DMS 273 (cell line): Measurements from ENCODE around the gene ZNF747.

Source experiments
- DNase-seq: peaks from one replicate; lab custom pipeline; 2025; ENCODE audit not compliant: unreplicated experiment; lab: John Stamatoyannopoulos, UW

Gene ZNF747

DNA sequence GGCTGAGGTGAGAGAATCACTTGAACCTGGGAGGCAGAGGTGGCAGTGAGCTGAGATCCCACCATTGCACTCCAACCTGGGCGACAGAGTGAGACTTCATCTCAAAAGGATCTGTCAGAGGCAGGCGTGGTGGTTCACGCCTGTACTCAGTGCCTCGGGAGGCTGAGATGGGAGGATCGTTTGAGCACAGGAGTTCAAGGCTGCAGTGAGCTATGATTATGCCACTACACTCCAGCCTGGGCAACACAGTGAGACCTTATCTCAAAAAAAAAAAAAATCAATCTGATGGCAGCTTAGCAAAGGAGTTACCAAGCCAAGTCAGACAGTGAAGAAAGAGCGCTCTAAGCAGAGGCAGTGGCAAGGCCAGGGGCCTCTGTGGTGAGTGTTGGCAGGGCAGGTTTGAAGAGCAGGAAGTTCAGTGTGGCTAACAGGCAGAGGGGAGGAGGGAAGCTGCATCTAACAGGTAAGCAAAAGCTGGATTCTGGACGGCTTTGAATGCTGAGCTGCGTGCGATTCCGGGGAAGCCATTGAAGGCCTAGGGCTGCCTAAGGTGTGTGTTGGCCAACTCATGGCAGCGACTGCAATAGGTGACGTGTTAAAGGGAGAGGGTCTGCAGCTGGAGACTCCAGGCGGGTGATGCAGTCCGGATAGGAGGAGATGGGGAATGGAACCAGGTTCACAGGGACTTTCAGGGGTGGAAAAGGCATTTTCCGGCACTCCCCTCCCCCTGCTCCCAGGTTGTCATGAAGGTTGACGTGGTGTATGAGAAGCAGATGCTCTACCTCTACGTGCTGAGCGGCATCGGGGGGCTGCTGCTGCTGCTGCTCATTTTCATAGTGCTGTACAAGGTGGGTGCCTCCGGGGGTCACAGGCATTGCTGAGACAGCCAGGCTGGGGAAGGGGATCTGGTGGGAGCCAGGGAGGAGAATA, 15.3 kb downstream of the ZNF747 start:
- no peak for DNase-seq

DNA sequence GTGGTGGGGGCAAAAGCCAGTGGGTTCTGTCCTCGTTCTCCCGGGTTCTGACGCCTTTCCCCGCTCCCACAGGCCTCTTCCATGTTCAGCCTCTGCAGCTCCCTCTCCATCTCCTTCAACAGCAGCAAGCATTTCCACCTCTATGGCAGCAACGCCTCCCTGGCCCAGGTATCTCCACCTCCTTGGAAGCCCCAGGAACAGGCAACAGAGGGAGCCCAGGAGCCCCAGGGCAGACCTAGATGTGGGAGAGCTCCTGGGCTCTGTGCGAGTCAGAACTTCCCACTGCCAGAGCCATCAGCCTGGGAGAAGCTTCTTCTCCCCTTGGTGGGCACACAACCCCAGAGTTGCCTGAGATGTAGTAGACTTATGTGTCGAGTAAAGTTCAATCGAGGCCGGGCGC, 16.1 kb downstream of the ZNF747 start:
- no peak for DNase-seq

DNA sequence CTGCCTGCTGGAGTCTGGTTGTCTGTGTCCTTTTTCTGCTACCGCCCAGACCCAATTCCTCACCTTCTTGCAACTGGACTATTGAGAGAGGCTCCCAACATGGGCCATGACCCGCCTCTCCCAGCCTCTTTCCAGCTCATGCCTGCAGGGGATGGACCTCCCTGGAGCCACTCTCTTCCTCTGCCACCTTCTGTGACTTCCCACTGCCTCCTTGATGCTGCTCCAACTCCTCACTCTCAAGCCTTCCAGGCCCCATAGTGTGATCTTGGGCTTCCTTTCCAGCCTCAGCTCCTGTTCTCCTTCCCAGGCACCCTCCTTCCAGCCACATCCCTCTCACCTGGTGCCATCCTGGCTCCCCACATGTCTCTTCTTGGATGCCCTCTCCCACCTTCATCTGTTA, 19.4 kb downstream of the ZNF747 start:
- no peak for DNase-seq

DNA sequence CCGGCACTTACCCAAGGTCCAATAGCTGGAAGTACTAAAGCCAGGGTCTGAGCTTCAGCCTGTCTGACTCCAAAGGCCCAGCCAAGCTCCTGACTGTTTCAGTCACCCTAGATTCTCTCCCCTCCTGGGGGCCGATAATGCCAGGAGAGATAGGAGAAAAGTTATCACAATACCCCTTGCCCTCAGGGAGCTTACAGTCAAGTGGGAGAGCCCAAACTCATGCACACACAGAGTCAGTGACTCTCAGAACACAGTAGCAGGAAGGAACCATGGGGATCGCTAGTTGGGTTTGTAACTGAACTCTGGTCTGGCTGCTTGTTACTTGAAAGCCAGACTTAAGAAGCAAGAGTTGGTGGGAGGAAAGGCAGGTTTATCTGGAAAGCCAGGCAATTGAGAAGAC, 23.1 kb downstream of the ZNF747 start:
- no peak for DNase-seq

DNA sequence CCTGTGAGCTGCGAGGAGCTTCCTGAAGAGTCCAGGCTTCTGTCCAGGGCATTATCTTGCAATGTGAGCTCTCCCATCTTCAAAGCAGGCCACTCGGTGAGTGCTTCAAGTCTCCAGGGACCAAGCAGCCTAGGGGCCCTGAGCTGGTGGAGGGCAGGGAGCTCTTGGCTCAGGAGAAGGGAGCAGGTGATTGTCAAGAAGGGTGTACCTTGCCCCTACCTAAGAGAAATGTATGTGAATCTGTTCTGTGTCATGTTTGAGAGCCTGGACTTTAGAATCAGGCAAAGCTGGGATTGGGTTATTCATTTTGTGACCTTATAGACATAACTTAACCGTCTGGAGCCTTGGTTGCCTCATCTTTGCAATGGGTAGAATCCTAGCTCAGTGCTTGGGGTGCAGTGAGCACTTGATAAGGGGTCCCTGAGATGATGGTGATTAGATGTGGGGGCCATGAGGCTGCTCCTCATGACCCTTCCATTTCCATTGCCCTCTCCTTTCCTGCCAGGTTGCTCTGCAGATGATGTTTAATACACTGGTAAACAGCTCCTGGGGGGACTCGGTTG, 24.2 kb downstream of the ZNF747 start:
- no peak for DNase-seq

DNA sequence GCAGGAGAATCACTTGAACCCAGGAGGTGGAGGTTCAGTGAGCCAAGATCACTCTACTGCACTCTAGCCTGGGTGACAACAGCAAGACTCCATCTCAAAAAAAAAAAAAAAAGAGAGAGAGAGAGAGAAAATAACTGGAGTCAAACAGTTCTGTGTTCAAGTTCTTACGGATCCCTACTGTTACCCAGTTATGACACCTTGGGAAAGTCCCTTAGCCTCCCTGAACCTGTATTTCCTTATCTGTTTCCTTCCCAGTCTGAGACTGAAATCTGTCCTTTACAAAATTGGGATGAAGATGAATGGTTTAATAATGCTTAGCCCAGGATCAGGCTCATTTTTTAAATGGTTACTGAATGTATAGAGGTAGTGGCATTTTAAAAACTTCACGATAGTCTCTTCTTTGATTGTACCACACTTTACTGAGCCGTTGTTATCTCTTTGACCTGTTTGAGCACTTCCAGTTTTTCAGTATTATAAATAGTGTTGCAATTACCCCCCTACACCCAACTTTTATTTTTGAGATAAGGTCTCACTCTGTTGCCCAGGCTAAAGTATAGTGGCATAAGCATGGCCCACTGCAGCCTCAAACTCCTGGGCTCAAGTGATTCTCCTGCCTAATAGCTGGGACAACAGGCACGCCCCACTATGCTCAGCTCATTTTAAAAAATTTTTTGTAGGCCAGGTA, 25.4 kb downstream of the ZNF747 start:
- no peak for DNase-seq

DNA sequence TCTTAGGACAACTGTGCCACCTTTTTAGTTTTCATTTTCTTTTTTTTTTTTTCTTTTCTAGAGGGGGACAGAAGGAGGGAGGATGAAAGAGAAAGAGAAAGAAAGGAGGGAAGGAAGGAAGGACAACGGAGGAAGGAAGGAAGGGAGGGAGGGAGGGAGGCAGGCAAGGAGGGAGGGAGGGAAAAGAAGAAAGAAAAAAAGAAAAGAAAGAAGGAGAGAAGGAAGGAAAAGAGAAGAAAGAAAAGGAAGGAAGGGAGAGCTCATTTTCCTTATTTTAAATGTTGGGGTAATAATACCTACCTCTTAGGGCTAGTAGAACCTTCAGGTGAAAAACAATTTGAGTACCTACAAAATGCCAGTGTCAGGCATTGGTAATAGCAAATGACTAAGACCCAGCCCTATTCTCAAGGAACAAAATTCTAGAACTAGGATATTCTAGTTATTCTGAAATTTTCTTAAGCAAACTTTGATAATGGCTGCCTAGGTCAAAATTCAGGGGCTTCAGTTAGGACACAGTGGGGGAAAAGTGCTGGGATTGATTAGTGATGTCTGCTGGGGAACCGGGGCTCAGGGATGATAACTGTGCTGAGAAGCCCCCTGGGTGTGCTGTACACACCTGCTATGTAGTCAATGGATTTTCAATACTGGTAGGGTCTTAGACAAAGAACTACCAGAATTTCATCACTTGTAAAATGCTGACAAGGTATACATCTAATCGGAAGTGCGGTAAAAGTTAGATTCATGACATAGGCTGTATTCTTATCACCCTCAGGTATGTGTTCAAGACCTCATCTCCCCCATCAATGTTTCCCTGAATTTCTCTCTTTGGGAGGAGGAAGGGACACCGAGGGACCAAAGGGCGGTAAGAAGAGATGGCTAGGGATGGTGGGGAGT, 31.0 kb downstream of the ZNF747 start:
- DNase-seq = no peak

DNA sequence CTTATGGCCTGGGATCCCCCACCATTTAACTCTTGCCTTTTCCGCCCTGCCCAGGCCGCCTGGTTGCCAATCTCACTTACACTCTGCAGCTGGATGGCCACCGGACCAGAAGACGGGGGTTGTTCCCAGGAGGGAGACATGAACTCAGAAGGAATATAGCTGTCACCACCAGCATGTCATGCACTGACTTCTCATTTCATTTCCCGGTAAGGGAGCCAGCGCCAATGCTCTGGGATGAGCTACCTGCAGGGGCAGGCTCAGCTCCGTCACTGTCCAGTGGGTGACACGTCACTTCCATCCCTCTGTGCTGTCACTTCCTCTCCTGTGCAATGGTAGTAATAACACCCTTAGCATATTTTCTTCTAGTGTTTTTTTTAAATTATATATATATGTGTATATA, 35.4 kb downstream of the ZNF747 start:
- no peak for DNase-seq

DNA sequence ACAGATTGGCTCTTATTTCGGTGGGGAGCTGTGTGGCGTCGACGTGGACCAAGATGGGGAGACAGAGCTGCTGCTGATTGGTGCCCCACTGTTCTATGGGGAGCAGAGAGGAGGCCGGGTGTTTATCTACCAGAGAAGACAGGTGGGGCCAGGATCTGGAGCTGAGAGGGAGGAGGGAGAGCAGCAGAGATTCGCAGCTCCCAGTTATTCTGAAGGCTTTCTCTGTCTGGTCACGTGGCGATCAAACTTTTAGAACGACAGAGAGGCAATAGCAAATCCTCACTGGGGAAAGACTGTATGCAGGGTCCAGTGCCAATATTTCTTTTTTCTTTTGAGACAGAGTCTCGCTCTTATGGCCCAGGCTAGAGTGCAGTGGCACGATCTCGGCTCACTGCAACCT, 39.9 kb downstream of the ZNF747 start:
- no peak for DNase-seq

DNA sequence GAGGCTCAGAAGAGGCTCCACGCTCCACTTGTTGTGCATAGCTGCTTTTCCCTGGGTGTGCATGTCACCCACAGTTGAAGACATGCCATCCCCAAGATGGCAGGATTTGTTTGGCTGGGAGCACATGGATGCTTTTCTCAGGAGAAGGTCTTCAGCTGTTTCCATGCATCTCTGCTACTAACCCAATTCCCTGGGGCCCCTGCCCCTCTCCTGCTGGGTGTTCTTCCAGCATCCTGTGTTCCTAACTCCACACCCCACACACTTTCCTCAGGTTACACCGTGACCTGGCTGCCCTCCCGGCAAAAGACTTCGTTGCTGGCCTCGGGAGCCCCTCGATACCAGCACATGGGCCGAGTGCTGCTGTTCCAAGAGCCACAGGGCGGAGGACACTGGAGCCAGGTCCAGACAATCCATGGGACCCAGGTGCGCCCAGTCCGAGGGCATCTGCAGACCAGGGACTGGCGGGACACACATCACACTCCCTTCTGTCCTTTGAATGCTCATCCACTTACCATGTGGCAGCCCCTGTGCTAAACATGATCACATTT, 40.6 kb downstream of the ZNF747 start:
- no peak for DNase-seq

DNA sequence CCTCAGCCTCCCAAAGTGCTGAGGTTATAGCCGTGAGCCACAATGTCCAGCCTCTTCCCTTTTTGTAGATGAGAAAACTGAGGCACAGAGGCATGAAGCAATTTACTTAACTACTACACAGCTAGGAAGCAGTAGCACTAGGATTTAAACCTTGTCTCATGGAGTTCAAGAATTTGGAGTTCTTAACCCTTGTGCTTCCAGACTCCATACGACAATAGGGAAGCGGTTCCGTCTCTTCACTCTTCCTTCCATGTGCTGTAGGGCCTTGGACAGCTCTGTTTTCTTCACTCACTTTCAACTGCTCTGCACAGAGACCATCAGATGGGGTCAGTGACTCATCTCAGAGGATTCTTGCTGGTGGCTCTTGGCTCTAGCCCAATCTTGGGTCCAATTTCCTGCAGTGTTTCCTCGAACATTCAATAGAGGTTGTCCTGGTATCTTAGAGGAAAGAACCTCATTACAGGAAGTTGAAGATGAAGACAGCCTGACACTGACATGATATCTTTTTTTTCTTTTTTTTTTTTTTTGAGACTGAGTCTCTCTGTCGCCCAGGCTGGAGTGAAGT, 42.8 kb downstream of the ZNF747 start:
- DNase-seq = peak; percentile 53

DNA sequence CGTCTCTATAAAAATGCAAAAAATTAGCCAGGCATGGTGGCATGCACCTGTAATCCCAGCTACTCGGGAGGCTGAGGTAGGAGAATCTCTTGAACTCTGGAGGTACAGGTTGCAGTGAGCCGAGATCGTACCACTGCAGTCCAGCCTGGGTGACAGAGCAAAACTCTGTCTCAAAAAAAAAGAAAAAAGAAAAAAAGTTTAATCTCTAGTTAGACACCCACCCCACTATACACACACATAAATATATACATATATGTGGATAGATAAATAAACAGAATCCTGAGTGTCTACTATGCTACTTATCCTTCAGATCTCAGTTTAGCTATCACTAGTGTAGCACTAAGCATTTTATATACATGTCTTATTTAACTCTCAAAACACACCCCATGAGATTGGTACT, 43.4 kb downstream of the ZNF747 start:
- no peak for DNase-seq

DNA sequence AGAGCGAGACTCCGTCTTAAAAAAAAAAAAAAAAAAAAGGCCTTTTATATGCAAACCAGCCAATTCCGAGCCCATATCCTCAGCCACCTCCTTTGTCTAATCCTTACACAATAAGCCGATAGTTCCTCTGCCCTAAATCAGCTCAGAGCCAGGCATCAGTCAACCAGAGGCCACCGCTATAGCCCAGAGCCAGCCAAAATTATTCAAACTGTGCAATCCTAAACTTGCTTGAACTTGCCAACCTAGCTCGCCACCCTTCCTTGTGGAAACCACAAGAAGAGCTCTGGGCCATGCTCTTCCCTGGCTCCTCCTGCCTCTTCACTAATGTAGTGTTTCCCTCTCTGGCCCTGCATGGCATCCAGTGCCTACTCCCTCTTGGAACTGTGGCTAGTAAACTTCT, 44.4 kb downstream of the ZNF747 start:
- peak; percentile 33 for DNase-seq

DNA sequence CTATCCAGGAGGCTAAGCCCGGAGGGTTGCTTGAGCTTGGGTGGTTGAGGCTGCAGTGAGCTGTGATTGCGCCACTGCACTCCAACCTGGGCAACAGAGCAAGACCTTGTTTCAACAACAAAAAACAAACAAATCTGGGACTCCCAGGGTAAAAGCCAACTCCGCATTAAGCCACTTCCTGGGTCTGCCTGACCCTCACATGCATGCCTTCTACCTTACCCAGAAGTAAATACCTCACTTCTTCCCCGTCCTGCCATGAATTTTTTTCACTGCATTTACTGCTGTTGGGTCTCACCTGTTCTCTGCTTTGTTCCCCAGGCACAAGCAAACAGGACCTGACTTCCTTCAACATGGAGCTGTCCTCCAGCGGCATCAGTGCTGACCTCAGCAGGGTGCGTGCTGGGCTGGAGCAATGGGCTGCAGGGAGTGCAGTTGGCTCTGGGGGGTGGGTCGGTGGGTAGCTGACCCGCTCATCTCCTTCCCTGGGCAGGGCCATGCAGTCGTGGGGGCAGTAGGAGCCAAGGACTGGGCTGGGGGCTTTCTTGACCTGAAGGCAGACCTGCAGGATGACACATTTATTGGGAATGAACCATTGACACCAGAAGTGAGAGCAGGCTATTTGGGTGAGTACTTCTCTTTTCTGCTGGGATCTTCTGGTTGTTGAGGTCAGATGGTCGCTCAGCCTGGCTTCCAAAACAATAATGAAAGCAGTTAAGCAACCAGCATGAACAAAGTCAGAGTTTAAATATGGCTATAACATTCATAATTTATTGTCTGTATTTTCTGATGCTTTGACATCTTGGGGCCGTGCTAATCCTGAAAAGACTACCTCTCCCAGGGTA, 45.7 kb downstream of the ZNF747 start:
- DNase-seq = no peak

DNA sequence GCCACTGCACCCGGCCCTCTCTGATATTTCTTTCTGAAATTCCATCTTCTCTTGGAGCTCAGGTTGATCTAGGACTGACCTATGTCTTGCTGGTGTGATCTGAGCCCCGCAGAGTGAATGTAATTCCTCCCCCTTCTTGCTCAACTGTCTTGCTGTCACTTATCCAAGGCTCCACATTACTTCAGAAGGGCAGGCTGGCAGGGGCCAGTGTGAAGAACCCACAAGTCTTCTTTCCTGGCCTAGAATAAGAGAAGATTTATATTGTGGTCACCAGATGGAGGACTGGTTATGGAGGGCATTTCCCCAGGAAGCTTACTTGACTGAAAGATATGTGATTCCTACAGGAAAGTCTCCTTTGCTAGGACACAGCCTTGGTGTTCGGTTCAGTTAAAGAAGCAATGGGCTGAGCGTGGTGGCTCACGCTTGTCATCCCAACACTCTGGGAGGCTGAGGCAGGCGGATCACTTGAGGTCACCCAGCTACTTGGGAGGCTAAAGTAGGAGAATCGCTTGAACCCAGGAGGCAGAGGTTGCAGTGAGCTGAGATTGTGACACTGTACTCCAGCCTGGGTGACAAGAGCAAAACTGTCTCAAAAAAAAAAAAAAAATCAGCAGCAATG, 48.7 kb downstream of the ZNF747 start:
- no peak for DNase-seq

DNA sequence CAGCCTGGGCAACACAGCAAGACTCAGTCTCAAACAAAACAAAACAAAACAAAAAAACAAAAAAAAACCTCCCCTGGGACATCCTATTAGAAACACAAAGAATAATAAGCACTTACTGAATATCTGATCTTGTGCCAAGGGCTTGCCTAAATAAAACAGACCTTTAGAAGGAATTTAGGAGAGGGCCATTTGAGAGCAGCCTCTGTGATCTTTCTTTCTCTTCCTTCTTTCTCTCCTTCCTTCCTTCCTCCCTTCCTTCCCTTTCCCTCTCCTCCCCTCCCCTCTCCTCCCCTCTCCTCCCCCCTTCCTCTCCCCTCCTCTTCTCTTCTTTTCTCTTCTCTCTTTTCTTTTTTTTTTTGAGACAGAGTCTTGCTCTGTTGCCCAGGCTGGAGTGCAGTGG, 49.8 kb downstream of the ZNF747 start:
- no peak for DNase-seq

DNA sequence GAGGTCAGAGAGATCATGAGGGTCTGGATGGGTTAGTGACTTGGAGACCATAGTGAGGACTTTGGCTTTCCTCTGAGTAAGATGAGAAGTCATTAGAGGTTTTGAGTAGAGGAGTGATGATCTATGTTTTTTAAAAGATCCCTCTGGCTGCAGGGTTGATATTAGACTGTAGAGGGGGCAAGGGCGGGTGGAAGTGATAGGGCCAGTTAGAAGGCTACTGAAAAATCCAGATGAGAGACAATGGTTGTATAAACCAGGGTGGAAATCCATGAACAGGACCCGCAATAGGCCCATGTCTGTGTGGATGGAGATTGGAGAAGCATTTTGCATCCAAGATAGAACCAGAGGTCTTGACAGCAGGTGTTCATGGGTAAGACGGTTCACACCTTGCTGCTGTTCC, 52.3 kb downstream of the ZNF747 start:
- DNase-seq = no peak

DNA sequence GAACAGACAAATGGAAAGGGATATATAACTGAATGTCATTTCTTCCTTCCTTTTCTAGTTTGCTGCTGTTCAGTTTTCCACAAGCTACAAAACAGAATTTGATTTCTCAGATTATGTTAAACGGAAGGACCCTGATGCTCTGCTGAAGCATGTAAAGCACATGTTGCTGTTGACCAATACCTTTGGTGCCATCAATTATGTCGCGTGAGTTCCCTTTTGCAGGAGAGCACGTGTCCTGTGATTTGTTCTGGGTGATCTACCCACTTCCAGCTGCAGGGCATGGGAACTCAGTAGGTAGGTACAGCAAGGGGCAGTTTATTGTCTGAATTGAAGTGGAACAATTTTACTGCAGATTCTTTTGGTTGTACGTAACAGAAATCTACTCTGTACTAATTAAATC, 53.3 kb downstream of the ZNF747 start:
- no peak for DNase-seq
